ENCODE results near the gene HNRNPR. TPM values are rescaled to one million over a fixed set of nuclear protein-coding genes. Genes with fewer than 3 reads are reported as not detected.
"Not testable (repeated sequence)": the region's sequence is repeated elsewhere in the genome, so short reads cannot be mapped to it uniquely, and the experiment has no call there.

HNRNPR gene
- total RNA-seq, 2 experiments from 2014 or later = 217 to 231 TPM

DNA sequence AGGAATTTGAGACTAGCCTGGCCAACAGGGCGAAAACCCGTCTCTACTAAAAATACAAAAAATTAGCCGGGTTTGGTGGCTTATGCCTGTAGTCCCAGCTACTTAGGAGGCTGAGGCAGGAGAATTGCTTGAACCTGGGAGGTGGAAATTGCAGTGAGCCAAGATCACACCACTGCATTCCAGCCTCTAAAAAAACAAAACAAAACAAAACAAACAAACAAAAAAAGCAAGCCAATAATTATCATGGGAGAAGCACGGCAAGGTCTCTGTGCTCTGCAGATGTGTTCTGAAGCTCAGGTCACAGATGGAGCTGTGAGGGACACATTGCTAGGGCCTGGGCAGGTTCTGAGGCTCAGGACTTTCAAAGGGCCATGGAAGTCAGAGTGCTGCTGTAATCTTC lies 36.2 kb upstream of the HNRNPR start:
- H3K4me1 Mint-ChIP-seq (ENCODE audit: low read depth); POLR2A ChIA-PET; H3K27ac Mint-ChIP-seq; H3K9me3 Mint-ChIP-seq (ENCODE audit: insufficient read depth); H3K36me3 Mint-ChIP-seq (ENCODE audit: low read depth); DNase-seq; CTCF ChIA-PET; ATAC-seq; H3K27me3 Mint-ChIP-seq (ENCODE audit: low read depth); H3K4me3 Mint-ChIP-seq: not testable (repeated sequence)

DNA sequence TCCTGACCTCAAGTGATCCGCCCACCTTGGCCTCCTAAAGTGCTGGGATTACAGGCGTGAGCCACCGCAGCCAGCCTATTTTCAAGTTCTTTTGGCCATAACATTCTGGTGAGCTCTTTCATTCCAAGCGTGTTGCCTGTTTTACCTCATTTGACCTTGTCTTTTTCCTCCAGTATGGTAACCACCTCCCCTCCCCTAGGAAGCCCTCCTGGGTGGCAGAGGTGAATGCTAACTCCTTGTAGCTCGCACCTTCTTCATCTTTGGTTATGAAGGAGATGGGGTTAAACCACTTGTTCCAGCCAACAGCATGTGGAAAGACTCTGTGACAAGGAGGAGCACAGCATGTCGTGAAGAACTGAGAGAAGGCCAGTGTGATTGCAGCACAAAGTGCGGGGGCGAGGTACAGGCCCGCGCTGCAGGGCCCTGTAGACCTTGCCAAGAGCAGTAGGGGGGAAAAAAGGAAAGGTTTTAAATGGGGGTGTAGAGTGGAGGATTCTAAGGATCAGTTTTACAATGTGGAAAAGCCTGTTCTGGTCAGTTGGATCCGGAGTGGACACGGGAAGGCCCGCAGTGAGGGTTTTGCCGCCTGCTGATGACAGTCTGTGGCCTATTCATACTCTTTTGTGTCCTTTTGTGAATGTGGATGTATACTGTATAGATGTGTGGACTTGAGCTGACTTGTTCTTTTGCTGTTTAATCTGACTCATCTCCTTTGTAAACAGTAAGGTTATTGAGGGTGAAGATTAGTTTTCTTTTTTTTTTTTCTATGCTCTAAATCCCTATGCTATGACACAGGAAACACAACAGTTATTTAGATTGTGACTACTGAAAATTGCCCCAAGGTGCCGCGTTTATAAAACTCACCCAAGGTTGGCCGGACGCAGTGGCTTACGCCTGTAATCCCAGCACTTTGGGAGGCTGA lies 33.1 kb upstream of the HNRNPR start:
- POLR2A ChIA-PET = no interaction called here

DNA sequence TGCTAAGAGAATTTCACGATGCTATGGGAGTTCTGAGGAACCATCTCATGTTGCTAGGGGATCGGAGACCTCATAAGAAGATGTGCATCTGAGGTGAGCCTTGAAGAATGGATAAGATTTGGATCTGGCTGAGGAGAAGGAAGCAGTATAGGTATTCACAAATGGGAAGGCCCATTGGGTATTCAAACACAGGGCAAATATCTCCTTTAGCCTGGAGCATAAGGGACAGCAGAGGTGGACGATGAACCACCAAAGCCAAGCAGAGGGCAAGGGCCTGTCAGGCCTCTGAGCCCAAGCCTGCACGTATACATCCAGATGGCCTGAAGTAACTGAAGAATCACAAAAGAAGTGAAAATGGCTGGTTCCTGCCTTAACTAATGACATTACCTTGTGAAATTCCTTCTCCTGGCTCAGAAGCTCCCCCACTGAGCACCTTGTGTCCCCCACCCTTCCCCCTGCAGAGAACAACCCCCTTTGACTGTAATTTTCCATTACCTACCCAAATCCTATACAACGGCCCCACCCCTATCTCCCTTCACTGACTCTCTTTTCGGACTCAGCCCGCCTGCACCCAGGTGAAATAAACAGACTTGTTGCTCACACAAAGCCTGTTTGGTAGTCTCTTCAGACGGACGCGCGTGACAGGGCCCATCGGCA lies 30.1 kb upstream of the HNRNPR start:
- not testable (repeated sequence) for H3K36me3 Mint-ChIP-seq (ENCODE audit: low read depth); DNase-seq; H3K27me3 Mint-ChIP-seq (ENCODE audit: low read depth); H3K9me3 Mint-ChIP-seq (ENCODE audit: insufficient read depth); H3K4me3 Mint-ChIP-seq; H3K27ac Mint-ChIP-seq; ATAC-seq
- peaks cover 16% of the 10 kb centered on the region for H3K4me1 Mint-ChIP-seq (ENCODE audit: low read depth)
- POLR2A ChIA-PET = interaction anchor here (1.6 kb wide), 1 partner anchor 30 kb away, joined by 4 read pairs; the partner anchor contains the start of gene HNRNPR
- CTCF ChIA-PET = interaction anchor here (0.8 kb wide), 1 partner anchor 29 kb away, joined by 3 read pairs; no protein-coding TSS in a partner anchor

More for the DNA sequence above, 33.1 kb upstream of the HNRNPR start:
- Mint-ChIP-seq H3K9me3 (ENCODE audit: insufficient read depth) (no peaks in the 10 kb centered on the region), H3K4me3 (no peak overlapping the region), H3K4me1 (ENCODE audit: low read depth) (no peaks in the 10 kb centered on the region), H3K27me3 (ENCODE audit: low read depth) (no peaks in the 10 kb centered on the region), H3K36me3 (ENCODE audit: low read depth) (no peaks in the 10 kb centered on the region), H3K27ac (no peak overlapping the region)
- CTCF ChIA-PET = interaction anchor here (0.6 kb wide), 1 partner anchor 36 kb away, joined by 3 read pairs; no protein-coding TSS in a partner anchor
- no peak for ATAC-seq
- DNase-seq = no peak

DNA sequence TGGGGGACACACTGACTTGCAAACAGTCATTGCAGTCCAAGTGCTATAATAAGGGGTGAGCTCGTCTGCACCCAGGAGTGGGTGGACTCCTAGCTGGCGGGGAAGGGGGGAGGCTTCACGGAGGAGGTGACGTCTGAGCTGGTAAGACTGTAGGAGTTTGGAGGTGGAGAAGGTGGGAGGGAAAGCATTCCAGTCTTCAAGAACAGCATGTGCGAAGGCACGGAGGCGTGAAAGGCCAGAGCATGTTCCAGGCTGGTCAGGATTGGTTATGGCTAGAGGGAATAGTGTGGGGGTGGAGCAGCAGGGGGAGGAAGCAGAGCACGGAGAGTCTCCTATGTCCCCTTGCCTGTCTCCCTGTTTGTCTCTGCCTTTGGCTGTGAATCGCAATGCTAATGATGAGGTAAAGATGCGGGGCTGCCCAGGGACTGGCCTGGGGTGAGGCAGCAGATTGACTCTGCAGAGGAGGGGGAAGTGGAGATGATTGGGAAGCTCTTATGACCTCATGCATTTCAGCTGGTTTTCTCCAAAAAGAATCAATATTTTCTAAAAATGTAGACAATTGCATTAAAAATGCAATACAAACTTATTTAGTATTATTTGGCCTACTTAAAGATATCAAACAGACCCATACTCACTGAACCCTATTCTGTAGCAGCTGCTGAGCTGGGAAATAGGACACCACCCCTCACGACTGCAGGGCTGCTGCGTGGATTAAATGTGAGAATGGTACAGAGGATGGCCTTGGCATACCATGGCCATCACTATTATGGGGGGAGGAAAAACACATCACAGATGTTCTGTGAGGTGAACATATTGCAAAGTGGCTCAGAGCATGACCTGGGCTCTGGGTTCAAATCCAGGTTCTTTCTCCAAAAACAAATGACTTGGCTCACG lies 28.1 kb upstream of the HNRNPR start:
- POLR2A ChIA-PET = no interaction called here
- Mint-ChIP-seq H3K4me3 (no peak overlapping the region), H3K27me3 (ENCODE audit: low read depth) (no peaks in the 10 kb centered on the region), H3K9me3 (ENCODE audit: insufficient read depth) (no peaks in the 10 kb centered on the region), H3K4me1 (ENCODE audit: low read depth) (peaks cover 22% of the 10 kb centered on the region), H3K27ac (no peak overlapping the region), H3K36me3 (ENCODE audit: low read depth) (peaks cover 6% of the 10 kb centered on the region)
- DNase-seq (no peak), ATAC-seq (no peak)
- CTCF ChIA-PET = no interaction called here

DNA sequence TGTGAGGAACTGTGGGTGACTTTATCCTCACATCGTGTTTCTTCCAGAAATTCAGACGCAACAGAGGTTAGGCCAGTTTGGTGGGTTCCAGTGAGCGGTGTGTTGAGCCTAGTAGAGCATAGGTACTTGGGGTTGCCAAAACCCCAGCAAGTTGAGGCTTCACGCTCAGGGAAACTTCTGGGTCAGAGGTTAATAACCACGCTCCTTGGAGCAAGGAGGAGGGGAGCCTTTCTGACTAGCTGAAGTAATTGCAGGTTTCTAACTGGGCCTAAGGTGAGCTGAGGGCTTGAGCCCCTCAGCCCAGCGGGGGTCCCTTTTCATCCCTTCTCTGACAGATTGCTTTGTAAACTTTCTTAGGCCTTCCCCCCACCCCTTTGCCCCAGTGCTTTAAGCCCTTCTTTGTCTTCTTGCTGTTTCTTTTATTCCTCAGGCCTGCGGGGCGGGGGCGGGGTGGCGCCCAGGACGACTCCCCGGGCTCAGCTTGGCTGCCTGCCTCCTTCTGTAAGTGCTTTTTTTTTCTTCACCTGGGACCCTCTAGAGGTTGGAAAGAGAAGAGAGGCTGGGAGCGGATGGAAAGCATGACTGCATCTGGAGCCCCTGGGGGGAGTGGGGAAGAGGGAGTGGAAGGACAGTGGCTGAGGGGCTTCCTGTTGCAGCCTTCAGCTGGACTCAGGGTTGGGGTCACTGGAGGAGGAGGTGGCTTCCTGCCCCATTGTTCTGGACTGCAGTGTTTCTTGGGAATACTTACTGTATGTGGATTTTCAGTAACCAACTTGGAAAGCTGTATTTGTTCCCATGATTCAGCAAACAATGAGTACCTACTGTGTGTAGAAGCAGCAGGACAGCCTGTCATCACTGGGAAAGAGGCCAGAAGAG lies 26.9 kb upstream of the HNRNPR start:
- Mint-ChIP-seq H3K27ac (no peak overlapping the region), H3K27me3 (ENCODE audit: low read depth) (no peaks in the 10 kb centered on the region), H3K4me1 (ENCODE audit: low read depth) (peaks cover 35% of the 10 kb centered on the region), H3K36me3 (ENCODE audit: low read depth) (peaks cover 18% of the 10 kb centered on the region), H3K9me3 (ENCODE audit: insufficient read depth) (peaks cover 3% of the 10 kb centered on the region), H3K4me3 (no peak overlapping the region)
- ATAC-seq (no peak), DNase-seq (no peak)
- ChIA-PET POLR2A (interaction anchor here (1.0 kb wide), 1 partner anchor 158 kb away, joined by 3 read pairs; no protein-coding TSS in a partner anchor), CTCF (no interaction called here)

DNA sequence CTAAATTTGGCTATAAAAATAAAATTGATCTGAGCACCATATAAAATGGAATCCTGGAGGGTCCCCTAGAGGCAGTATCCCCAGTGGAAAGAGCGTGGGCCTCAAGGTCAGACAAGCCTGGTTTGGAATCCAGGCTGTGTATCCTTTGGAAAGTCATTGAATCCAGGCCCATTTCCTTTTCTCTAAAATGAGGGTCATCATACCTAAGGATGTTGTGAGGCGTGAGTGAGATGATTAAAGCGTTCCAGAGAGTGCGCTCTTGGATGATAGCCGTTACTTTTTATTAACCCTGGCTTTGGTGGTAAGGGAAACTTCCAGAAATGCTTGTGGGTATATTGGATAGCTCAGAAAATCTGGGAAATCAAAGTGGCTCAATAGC lies 26.2 kb upstream of the HNRNPR start:
- ATAC-seq = no peak
- CTCF ChIA-PET = no interaction called here
- no peak for DNase-seq
- POLR2A ChIA-PET = interaction anchor here (1.0 to 3.1 kb wide), 2 partner anchors 26 to 158 kb away, joined by 3 to 38 read pairs; partner anchors contain the start of gene HNRNPR
- no peak overlapping the region for H3K27ac Mint-ChIP-seq
- peaks cover 36% of the 10 kb centered on the region for H3K4me1 Mint-ChIP-seq (ENCODE audit: low read depth)
- H3K9me3 Mint-ChIP-seq (ENCODE audit: insufficient read depth) = peaks cover 6% of the 10 kb centered on the region
- H3K4me3 Mint-ChIP-seq = peak overlapping the region; percentile 92
- no peaks in the 10 kb centered on the region for H3K27me3 Mint-ChIP-seq (ENCODE audit: low read depth)
- H3K36me3 Mint-ChIP-seq (ENCODE audit: low read depth) = peaks cover 22% of the 10 kb centered on the region

DNA sequence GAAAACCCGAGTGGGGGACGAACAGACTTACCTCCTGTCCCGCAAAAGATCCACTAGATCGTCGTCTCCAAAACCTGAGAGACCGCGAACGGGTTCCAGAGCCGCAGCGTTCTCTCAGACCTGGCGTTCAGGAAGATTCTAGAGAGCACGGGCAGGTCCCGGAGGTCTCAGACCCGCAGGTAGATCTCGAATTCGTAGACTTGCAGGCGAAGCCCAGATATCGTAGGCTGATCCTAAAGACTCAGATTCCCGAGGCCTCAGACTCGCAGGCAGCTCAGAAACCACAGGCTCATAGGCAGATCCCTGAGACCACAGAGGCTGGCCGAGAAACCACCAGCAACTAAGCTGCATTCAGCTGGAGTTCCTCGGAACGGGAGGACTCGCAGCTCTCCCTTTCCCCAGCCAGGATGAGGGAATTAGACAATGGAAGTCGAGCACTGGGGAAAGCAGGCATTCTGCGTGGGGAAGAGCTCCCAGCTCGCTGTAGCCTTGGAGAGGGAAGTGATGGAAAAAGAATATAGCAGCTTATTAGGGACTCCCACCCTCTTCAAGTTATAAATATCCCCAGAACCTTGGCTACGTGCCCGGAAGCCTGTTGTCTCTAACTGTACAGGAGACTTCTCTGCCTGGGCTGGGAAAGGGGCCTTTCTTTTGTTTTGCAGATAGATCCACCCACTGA lies 25.4 kb upstream of the HNRNPR start, which contains the start of gene ZNF436:
ZNF436 (minus strand) TSS at position 502 of the 679 bp plus-strand sequence. CDS start 1,831 bp downstream, outside the sequence.
- no peaks in the 10 kb centered on the region for H3K27me3 Mint-ChIP-seq (ENCODE audit: low read depth)
- peak within 1 kb of the TSS; percentile 97 for H3K27ac Mint-ChIP-seq
- H3K4me1 Mint-ChIP-seq (ENCODE audit: low read depth) = peaks cover 36% of the 10 kb centered on the region
- peak within 1 kb of the TSS; percentile 92 for H3K4me3 Mint-ChIP-seq
- DNase-seq (peak; percentile 54), ATAC-seq (no peak)
- POLR2A ChIA-PET = interaction anchor here (0.7 to 3.1 kb wide), 3 partner anchors 25 to 159 kb away, joined by 3 to 38 read pairs (median 3); partner anchors contain the start of gene HNRNPR
- CTCF ChIA-PET = interaction anchor here (0.6 to 3.3 kb wide), 2 partner anchors 15 to 34 kb away, joined by 3 to 10 read pairs; no protein-coding TSS in a partner anchor
- peaks cover 6% of the 10 kb centered on the region for H3K9me3 Mint-ChIP-seq (ENCODE audit: insufficient read depth)
- peaks cover 28% of the 10 kb centered on the region for H3K36me3 Mint-ChIP-seq (ENCODE audit: low read depth)

DNA sequence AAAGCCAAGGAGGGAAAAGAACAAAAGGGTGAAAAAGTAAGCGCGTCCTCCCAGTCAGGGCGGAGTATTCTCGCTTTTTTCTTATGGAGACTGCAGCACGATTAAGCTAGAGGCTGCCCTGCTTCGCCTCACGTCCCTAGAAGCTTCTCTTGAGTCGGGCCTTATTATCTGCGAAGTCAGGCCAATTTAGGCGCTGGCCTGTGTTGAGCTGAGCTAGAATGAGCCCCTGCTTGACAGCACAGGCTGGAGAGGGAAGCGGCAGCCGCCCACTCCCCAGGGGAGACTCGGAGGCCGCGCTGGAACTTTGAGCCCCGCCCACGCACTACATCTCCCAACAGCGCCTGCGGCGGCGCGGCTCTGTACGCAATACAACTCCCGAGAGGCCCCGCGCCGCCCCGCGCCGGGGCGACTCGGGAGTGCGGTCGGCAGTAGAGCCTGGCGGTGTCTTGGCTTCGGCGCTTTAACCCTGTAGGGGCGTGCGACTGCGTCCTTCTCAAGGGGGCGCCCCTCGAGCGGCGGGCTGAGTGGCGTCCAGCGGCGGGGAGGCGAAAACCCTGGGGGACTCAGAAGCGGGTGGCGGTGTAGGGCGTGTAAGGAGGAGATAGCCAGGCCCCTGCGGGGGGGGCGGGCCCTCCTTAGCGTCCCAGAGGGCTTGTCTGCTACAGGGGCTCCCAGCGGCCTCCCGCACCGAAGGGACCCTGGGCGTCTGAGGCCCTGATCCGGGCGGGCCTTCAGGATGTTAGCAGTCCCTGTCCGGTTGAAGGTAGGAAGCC lies 24.7 kb upstream of the HNRNPR start:
- Mint-ChIP-seq H3K9me3 (ENCODE audit: insufficient read depth) (peaks cover 6% of the 10 kb centered on the region), H3K27ac (peak overlapping the region; percentile 97), H3K4me1 (ENCODE audit: low read depth) (peaks cover 36% of the 10 kb centered on the region), H3K27me3 (ENCODE audit: low read depth) (no peaks in the 10 kb centered on the region), H3K36me3 (ENCODE audit: low read depth) (peaks cover 34% of the 10 kb centered on the region), H3K4me3 (peak overlapping the region; percentile 92)
- POLR2A ChIA-PET = interaction anchor here (0.6 to 3.1 kb wide), 7 partner anchors 12 to 1344 kb away, joined by 3 to 38 read pairs (median 3); partner anchors contain the start of gene HNRNPR
- peak; percentile 90 for DNase-seq
- CTCF ChIA-PET = interaction anchor here (0.6 to 3.3 kb wide), 11 partner anchors 14 to 323 kb away, joined by 3 to 19 read pairs (median 3); partner anchors contain the start of genes HNRNPR and RPL11
- ATAC-seq = peak; percentile 83

DNA sequence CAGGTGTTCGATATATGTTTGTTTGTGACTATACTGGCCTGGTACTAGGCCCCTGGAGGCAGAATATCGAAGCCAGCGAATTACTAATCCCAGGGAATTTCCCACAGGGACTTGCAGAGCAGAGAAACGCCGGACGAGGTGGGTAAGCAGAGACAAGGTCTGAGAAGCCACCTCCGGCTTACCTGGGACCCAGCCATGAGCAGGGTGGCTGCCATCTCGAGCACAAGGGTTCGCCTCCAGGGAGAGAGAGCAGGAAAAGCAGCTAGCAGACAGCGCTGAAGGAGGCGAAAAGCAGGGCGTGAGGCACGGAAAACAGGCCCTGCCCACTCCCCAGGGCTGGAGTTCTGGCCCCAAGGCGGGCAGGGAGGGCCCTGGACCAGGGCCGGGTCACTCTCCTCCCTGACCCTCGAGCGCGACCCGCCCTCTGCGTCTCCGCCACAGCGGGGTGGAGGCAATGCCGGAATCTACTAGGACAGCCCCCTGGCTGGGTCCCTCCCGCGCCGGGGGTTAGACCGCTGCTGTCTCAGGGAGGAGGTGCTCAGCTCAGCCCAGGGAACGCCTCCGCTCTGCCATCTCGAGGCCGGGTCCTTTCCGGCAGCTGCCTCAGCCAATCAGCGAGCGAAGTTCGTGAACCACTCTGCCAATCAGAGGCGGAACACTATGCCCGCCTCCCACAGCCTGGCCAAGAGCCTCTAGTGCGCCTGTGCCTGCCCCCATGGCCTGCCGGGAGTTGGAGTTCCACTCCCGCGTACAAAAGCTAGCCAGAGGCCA lies 23.9 kb upstream of the HNRNPR start:
- Mint-ChIP-seq H3K4me1 (ENCODE audit: low read depth) (peaks cover 36% of the 10 kb centered on the region), H3K27ac (peak overlapping the region; percentile 97), H3K36me3 (ENCODE audit: low read depth) (peaks cover 40% of the 10 kb centered on the region), H3K9me3 (ENCODE audit: insufficient read depth) (peaks cover 7% of the 10 kb centered on the region), H3K4me3 (peak overlapping the region; percentile 92), H3K27me3 (ENCODE audit: low read depth) (no peaks in the 10 kb centered on the region)
- peak; percentile 99 for DNase-seq
- ATAC-seq = peak; percentile 94
- ChIA-PET POLR2A (interaction anchor here (0.9 to 3.1 kb wide), 7 partner anchors 11 to 36 kb away, joined by 3 to 38 read pairs (median 3); partner anchors contain the start of gene HNRNPR), CTCF (interaction anchor here (0.8 to 3.3 kb wide), 13 partner anchors 12 to 323 kb away, joined by 3 to 19 read pairs (median 3); partner anchors contain the start of genes HNRNPR and RPL11)
